ENCODE results near the gene ZFR2.

ZFR2 gene

GRCh38 chr19:3790209-3790734 is 78.6 kb downstream of the ZFR2 start:
- no peak for DNase-seq (ENCODE audit: low read depth, low spot score)

GRCh38 chr19:3788996-3789778 is 79.7 kb downstream of the ZFR2 start:
- no peak for DNase-seq (ENCODE audit: low read depth, low spot score)

- no peak for DNase-seq (ENCODE audit: low read depth, low spot score)
Observed at GRCh38 chr19:3785938-3786824, 82.7 kb downstream of the ZFR2 start, which contains the start of gene MATK. Gene MATK, minus strand, starts transcription at chr19:3786381. Its CDS starts 1,246 bp downstream, at chr19:3785135.

GRCh38 chr19:3785451-3785937 is 83.3 kb downstream of the ZFR2 start:
- DNase-seq (ENCODE audit: low read depth, low spot score): no peak

- DNase-seq (ENCODE audit: low read depth, low spot score): no peak
Observed at GRCh38 chr19:3784607-3785450, 84.0 kb downstream of the ZFR2 start.

- no peak for DNase-seq (ENCODE audit: low read depth, low spot score)
Observed at GRCh38 chr19:3783660-3784584, 84.9 kb downstream of the ZFR2 start.

GRCh38 chr19:3782903-3783302 is 85.9 kb downstream of the ZFR2 start:
- DNase-seq (ENCODE audit: low read depth, low spot score): no peak

- DNase-seq (ENCODE audit: low read depth, low spot score): no peak
Observed at GRCh38 chr19:3782330-3782729, 86.5 kb downstream of the ZFR2 start.

GRCh38 chr19:3781603-3782002 is 87.2 kb downstream of the ZFR2 start:
- no peak for DNase-seq (ENCODE audit: low read depth, low spot score)

- no peak for DNase-seq (ENCODE audit: low read depth, low spot score)
Observed at GRCh38 chr19:3780786-3781304, 88.0 kb downstream of the ZFR2 start.

- DNase-seq (ENCODE audit: low read depth, low spot score): no peak
Observed at GRCh38 chr19:3778899-3779723, 89.7 kb downstream of the ZFR2 start.

- DNase-seq (ENCODE audit: low read depth, low spot score): no peak
Observed at GRCh38 chr19:3778104-3778867, 90.6 kb downstream of the ZFR2 start.

GRCh38 chr19:3776479-3777040 is 92.3 kb downstream of the ZFR2 start:
- no peak for DNase-seq (ENCODE audit: low read depth, low spot score)

GRCh38 chr19:3775831-3776230 is 93.0 kb downstream of the ZFR2 start:
- no peak for DNase-seq (ENCODE audit: low read depth, low spot score)

- no peak for DNase-seq (ENCODE audit: low read depth, low spot score)
Observed at GRCh38 chr19:3775374-3775711, 93.5 kb downstream of the ZFR2 start.

- DNase-seq (ENCODE audit: low read depth, low spot score): no peak
Observed at GRCh38 chr19:3774621-3775373, 94.0 kb downstream of the ZFR2 start.

GRCh38 chr19:3773814-3774515 is 94.9 kb downstream of the ZFR2 start:
- DNase-seq (ENCODE audit: low read depth, low spot score): no peak

Data from activated CD4-positive, CD25-positive, alpha-beta regulatory T cell treated with anti-CD3 and anti-CD28 coated beads, Interleukin-2, amount 50 U/mL, for 16 hours (primary cell).